Measurements from ENCODE around the gene RPS5.

Gene RPS5

GRCh38 chr19:58349590-58349989 lies 37.5 kb upstream of the RPS5 start:
- Histone ChIP-seq H3K27me3 (no peaks in the 10 kb centered on the region), H3K9me3 (no peaks in the 10 kb centered on the region), H3K4me3 (ENCODE audit: low read depth, low read length) (no peak overlapping the region), H3K36me3 (peaks cover 2% of the 10 kb centered on the region; the same call in 1 of the 2 replicates), H3K4me1 (no peaks in the 10 kb centered on the region)
- TF ChIP-seq CTCF (IDR thresholded peaks at IDR 0.05; ENCODE audit: low read depth, low read length), result no peak
- DNase-seq, result no peak

DNA sequence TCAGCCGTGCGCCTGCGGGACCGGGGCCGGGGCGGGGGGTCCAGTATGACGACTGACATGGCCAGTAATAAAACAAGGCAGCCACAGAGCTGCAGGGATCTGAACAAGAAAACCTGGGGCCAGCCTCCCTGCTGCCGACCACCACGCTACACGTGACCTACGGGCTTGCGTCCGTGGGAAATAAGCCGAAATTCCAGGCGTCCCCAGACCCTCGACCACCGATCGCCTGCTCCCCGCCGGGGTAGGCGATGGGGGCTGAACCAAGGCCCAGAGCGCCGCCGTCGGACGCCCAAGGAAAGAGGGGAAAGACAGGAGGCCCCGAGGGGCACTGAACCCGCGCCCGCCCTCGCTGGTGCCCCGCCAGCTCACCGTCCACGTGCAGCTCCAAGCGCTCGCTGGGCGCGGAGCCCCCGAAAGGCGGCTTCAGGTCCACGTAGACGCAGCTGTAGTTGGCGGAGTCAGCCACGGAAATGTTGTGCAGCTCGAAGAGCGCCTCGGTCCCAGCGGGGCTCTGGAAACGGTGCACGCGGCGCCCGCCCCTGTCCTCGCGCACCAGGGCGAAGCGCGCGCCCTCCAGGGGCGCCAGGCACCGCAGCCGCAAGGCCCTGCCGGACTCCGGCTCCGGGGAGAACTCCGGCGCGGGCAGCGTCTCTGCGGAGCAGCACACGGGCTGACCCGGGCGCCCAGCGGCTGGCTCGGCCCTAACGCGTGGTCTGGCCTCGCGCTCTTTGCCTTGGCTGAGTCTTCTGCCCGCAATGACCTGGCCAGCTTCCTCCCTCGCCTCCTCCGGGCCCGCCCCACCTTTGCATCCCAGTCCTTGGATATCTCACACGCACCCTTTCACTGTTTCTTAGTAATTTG lies 36.8 kb upstream of the RPS5 start:
- no peak for DNase-seq
- no peak for TF ChIP-seq CTCF (IDR thresholded peaks at IDR 0.05; ENCODE audit: low read depth, low read length)
- Histone ChIP-seq H3K9me3 (no peaks in the 10 kb centered on the region), H3K27me3 (no peaks in the 10 kb centered on the region), H3K36me3 (peaks cover 2% of the 10 kb centered on the region; the same call in 1 of the 2 replicates), H3K4me1 (no peaks in the 10 kb centered on the region), H3K4me3 (ENCODE audit: low read depth, low read length) (no peak overlapping the region)

GRCh38 chr19:58350871-58351557 lies 36.1 kb upstream of the RPS5 start:
- no peak overlapping the region for H3K4me3 ChIP-seq (ENCODE audit: low read depth, low read length)
- peaks cover 2% of the 10 kb centered on the region; the same call in 1 of the 2 replicates for H3K36me3 ChIP-seq
- no peak for TF ChIP-seq CTCF (IDR thresholded peaks at IDR 0.05; ENCODE audit: low read depth, low read length)
- no peaks in the 10 kb centered on the region for H3K9me3 ChIP-seq
- no peaks in the 10 kb centered on the region for H3K27me3 ChIP-seq
- H3K4me1 ChIP-seq, result no peaks in the 10 kb centered on the region
- no peak for DNase-seq

DNA sequence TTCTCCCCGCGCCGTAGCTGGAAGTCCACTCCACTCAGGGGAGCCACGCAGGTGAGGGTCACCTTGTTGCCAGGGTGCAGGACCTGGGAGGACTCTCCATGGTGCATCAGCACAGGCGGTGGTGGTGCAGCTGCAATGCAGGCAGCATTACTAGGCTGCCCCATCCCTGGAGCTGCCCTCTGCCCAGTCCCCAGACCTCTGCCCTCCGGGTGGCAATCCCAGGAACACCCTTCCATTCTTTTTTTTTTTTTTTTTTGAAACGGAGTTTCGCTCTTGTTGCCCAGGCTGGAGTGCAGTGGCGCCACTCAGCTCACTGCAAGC lies 35.6 kb upstream of the RPS5 start:
- DNase-seq, result no peak
- H3K27me3 ChIP-seq, result no peaks in the 10 kb centered on the region
- peaks cover 2% of the 10 kb centered on the region; the same call in 1 of the 2 replicates for H3K36me3 ChIP-seq
- no peaks in the 10 kb centered on the region for H3K4me1 ChIP-seq
- no peak for TF ChIP-seq CTCF (IDR thresholded peaks at IDR 0.05; ENCODE audit: low read depth, low read length)
- H3K9me3 ChIP-seq, result no peaks in the 10 kb centered on the region
- H3K4me3 ChIP-seq (ENCODE audit: low read depth, low read length), result no peak overlapping the region

- H3K4me1 ChIP-seq, result no peaks in the 10 kb centered on the region
- no peak overlapping the region for H3K4me3 ChIP-seq (ENCODE audit: low read depth, low read length)
- H3K27me3 ChIP-seq, result no peaks in the 10 kb centered on the region
- TF ChIP-seq CTCF (IDR thresholded peaks at IDR 0.05; ENCODE audit: low read depth, low read length), result no peak
- no peaks in the 10 kb centered on the region for H3K9me3 ChIP-seq
- H3K36me3 ChIP-seq, result peaks cover 2% of the 10 kb centered on the region; the same call in 1 of the 2 replicates
- DNase-seq, result no peak
Observed at GRCh38 chr19:58351990-58352755, 34.9 kb upstream of the RPS5 start.

All from BE2C (cell line).